Left lung (tissue), 10 donors: Measurements from ENCODE around the gene CTDSPL. TPM values are rescaled to one million over a fixed set of nuclear protein-coding genes. Genes with fewer than 3 reads are reported as not detected.
"Not testable (repeated sequence)": the region's sequence is repeated elsewhere in the genome, so short reads cannot be mapped to it uniquely, and the experiment has no call there.

Experiments
- ATAC-seq: fragments of 200-7000 bp; cut with Tn5 transposase; one replicate; pipeline ENCODE4 v1.9.1; 2020; ENCODE audit warnings: moderate library complexity
- DNase-seq, 4 donors: peaks; one replicate each; pipeline ENCODE4 v3.0.0-alpha.2; 2013 to 2020
- H3K27ac ChIP-seq, 2 donors: fragments of 200-600 bp; sonication (generic) in 1 of 2; one replicate each; pipeline versions ENCODE4 v1.5.0 to v1.8.0; 2020 to 2021
- H3K27me3 ChIP-seq, 2 donors: fragments of 200-600 bp; sonication (generic) in 1 of 2; one replicate each; pipeline versions ENCODE4 v1.5.0 to v1.8.0; 2020 to 2021
- H3K36me3 ChIP-seq, 2 donors: fragments of 200-600 bp; sonication (generic) in 1 of 2; one replicate each; pipeline versions ENCODE4 v1.5.0 to v1.8.0; 2020 to 2021
- H3K4me1 ChIP-seq, 2 donors: fragments of 200-600 bp; one replicate each; pipeline ENCODE4 v1.8.0; 2021
- H3K4me3 ChIP-seq, 2 donors: fragments of 200-600 bp; sonication (generic) in 1 of 2; one replicate each; pipeline versions ENCODE4 v1.5.0 to v1.8.0; 2020 to 2021; ENCODE audit warnings: mild to moderate bottlenecking in 1 of 2
- H3K9me3 ChIP-seq, 2 donors: fragments of 200-600 bp; sonication (generic) in 1 of 2; one replicate each; pipeline versions ENCODE4 v1.5.0 to v1.8.0; 2020 to 2021
- intact Hi-C, 2 donors: fragments of 100-400 bp; cut with DNase I; formaldehyde crosslinking; loops; one replicate each; pipeline versions ENCODE4 v1.11.2 to v1.14.2; 2022
- polyA plus RNA-seq, 6 donors: library from polyadenylated mRNA; unstranded; fragments of 120-200 nt; gene quantifications; one replicate each; pipeline ENCODE4 v1.2.1, GENCODE V29; 2013; ENCODE audit not compliant: insufficient read length in 6 of 6
- total RNA-seq, 2 donors: library from RNA; stranded (reverse); fragmentation: NEBNext Ultra II Directional; extraction: Animal tissue kit (Norgen Biotek cat#: 25700); gene quantifications; one replicate each; pipeline ENCODE4 v1.2.1, GENCODE V29; 2021
- TF ChIP-seq, protein P1 (sequence below), 2 donors: fragments of 200-600 bp; sonication (generic) in 1 of 2; IDR thresholded peaks; one replicate each; pipeline versions ENCODE4 v1.5.0 to v1.8.0; 2021; ENCODE audit warnings: antibody characterized with exemption in 2 of 2
- donor health status: DM: no; HTN: yes; CAD: no.
- donor health status: DM: no; HTN: no; CAD: no.

CTDSPL gene
- total and polyA plus RNA-seq, 8 donors, result 46.9 to 122 (median 115) TPM

DNA sequence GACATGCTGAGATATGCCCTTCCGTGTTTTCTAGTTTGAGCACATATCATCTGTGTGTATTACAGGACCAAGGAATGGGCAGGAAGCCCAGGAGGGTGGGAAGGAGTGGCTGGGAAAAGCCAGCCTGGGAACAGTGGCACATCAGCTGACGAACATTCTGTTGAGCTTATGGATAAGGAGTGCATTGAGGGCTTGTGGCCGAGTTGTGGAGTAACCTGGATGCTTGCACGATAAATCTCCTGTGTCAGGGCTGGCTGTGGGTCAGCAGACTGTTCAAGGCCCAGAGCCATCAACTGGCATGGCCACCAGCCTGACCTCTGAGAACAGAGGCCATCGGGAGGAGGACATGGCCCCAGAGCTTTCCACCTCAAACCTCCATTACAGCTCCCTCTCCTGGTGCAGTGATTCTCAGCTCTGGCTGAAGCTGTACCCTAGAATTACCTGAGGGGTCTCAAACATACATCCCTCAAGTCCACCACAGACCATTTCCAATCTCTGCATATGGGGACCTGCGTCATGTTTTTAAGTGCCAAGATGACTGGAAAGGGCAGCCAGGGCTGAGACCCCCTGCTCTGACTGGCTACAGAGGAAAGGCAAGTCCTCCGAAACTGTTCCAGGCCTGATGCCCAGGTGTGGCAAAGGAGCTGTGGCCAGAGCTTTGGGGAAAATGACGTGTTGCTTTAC is 124.1 kb downstream of the CTDSPL start:
- Histone ChIP-seq H3K27ac (peak overlapping the region in 1 of 2 donors; percentile 37), H3K4me1 (peaks cover 7 to 61% of the 10 kb centered on the region in 2 donors), H3K27me3 (no peaks in the 10 kb centered on the region), H3K4me3 (no peak overlapping the region), H3K36me3 (peaks cover 0 to 9% of the 10 kb centered on the region in 2 donors), H3K9me3 (no peaks in the 10 kb centered on the region)
- intact Hi-C loops, result no loop called here
- TF ChIP-seq, protein P1, sequence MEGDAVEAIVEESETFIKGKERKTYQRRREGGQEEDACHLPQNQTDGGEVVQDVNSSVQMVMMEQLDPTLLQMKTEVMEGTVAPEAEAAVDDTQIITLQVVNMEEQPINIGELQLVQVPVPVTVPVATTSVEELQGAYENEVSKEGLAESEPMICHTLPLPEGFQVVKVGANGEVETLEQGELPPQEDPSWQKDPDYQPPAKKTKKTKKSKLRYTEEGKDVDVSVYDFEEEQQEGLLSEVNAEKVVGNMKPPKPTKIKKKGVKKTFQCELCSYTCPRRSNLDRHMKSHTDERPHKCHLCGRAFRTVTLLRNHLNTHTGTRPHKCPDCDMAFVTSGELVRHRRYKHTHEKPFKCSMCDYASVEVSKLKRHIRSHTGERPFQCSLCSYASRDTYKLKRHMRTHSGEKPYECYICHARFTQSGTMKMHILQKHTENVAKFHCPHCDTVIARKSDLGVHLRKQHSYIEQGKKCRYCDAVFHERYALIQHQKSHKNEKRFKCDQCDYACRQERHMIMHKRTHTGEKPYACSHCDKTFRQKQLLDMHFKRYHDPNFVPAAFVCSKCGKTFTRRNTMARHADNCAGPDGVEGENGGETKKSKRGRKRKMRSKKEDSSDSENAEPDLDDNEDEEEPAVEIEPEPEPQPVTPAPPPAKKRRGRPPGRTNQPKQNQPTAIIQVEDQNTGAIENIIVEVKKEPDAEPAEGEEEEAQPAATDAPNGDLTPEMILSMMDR (IDR thresholded peaks at IDR 0.05), result no peak
- peak in 1 of 4 donors; percentile 75 for DNase-seq
- peak; percentile 41 for ATAC-seq

DNA sequence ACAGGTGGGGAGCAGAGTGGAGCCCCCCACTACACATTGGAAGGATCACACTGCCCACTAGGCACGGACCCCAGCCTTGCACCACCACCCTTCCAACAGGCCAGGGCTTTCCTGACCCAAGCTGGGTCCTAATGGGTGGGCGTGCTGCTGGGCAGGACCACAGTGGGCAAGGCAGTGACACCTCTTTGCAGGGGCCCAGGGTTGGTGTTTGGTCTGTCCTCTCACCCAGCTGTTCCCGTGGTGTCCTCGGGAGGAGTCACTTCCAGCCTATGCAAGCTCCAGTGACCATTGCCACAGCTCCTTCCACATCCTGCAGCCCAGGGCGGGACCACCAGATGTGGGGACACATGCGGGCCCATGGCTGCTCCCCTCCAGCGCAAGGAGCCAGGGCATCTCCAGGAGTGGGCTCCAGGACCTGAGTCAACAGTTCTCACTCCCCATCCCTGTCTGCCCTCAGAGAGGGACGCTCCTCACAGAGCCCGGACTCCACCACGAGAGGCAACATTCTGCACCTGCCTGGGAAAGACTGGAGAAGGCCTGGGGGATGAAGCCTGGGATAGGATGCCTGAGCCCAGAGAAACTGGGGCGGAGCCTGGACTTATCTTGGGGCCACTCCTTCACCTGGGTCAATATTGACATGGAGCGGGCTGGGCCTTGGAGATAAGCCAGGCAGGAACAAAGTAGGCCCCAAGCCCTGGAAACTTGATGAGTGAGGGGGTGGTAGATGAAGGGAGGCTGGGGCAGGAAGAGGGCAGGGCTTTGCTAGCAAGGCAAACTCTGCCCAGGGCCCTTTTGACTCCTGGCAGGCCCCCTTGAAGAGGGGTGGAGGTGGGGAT is 125.0 kb downstream of the CTDSPL start:
- Histone ChIP-seq H3K9me3 (no peaks in the 10 kb centered on the region), H3K4me1 (peaks cover 7 to 61% of the 10 kb centered on the region in 2 donors), H3K27me3 (no peaks in the 10 kb centered on the region), H3K4me3 (no peak overlapping the region), H3K27ac (peak overlapping the region; percentile 69 to 72), H3K36me3 (peaks cover 0 to 3% of the 10 kb centered on the region in 2 donors)
- DNase-seq (peak in 3 of 4 donors; percentile 81 to 90 (median 85)), ATAC-seq (peak; percentile 81)
- intact Hi-C loops, result no loop called here
- TF ChIP-seq, protein P1 (IDR thresholded peaks at IDR 0.05), result no peak

DNA sequence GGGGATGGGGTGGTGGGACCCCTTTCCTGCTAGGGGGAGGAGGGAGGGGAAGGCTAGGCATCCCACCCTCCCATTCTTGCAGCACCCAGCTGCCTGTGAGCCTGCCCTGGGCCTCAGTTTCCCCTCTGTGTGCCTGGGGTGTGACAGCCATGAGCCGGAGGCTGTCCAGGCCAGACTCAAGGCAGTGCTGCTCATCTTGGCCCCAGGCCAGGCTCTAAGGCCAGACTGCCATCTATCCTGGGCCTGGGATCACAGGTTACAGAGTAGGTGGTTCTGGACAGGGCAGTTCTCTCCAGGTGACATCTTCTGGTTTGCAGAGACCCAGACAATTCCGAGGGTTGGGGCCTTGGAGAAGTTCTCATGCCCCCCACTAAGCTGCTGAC is 125.6 kb downstream of the CTDSPL start:
- Histone ChIP-seq H3K27me3 (no peaks in the 10 kb centered on the region), H3K4me3 (no peak overlapping the region), H3K9me3 (no peaks in the 10 kb centered on the region), H3K36me3 (peaks cover 0 to 3% of the 10 kb centered on the region in 2 donors), H3K27ac (peak overlapping the region; percentile 69 to 72), H3K4me1 (peaks cover 7 to 67% of the 10 kb centered on the region in 2 donors)
- intact Hi-C loops, result no loop called here
- ATAC-seq (peak; percentile 3), DNase-seq (no peak)
- TF ChIP-seq, protein P1 (IDR thresholded peaks at IDR 0.05), result no peak

DNA sequence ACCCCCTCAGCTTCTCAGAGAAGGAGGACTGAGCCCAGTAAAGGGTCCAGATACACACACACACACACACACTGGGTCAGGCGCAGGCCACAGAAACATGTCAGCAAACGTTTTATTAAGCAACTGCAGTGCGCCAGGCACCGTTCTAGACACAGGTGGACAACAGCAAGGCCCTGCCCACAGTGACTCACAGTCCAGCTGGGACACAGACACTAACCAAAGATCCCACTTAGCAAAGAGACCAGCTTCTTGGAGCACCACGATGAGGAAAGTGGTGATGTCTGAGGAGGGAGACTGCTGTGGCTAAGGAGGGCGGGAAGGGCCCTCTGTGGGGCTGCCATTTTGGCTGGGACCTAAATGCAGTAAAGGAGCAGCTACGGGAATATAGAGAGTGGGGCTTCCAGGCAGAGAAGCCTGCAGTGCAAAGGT is 126.1 kb downstream of the CTDSPL start:
- Histone ChIP-seq H3K36me3 (peaks cover 0 to under 1% of the 10 kb centered on the region in 2 donors), H3K4me3 (no peak overlapping the region), H3K4me1 (peaks cover 7 to 72% of the 10 kb centered on the region in 2 donors), H3K27me3 (no peaks in the 10 kb centered on the region), H3K9me3 (no peaks in the 10 kb centered on the region), H3K27ac (peak overlapping the region; percentile 69 to 72)
- TF ChIP-seq, protein P1 (IDR thresholded peaks at IDR 0.05), result no peak
- peak; percentile 3 for ATAC-seq
- intact Hi-C loops, result no loop called here
- peak in 1 of 4 donors; percentile 84 for DNase-seq

DNA sequence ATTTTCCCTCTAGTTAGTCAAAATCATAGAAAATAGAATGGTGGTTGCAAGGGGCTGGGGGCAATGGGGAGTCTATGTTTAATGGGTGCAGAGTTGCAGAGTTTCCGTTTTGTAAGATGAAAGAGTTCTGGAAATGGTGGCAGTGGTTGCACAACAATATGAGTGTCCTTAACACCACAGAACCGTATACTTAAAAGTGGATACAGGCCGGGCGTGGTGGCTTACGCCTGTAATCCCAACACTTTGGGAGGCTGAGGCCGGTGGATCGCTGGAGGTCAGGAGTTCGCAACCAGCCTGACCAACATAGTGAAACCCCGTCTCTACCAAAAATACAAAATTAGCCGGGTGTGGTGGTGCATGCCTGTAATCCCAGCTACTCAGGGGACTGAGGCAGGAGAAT is 126.7 kb downstream of the CTDSPL start:
- peak overlapping the region in 1 of 2 donors; percentile 69 for H3K27ac ChIP-seq
- not testable (repeated sequence) for H3K36me3 ChIP-seq, ATAC-seq

More for the DNA sequence above, 126.7 kb downstream of the CTDSPL start:
- peak in 1 of 4 donors; percentile 45 for DNase-seq
- H3K27me3 ChIP-seq, H3K9me3 ChIP-seq, intact Hi-C loops: not testable (repeated sequence)
- H3K4me3 ChIP-seq, result peak overlapping the region in 1 of 2 donors; percentile 4
- peaks cover 7 to 77% of the 10 kb centered on the region in 2 donors for H3K4me1 ChIP-seq
